D721Med (cell line): Measurements from ENCODE around the gene CSHL1.

Experiments
- DNase-seq: peaks from one replicate; pipeline ENCODE4 v3.0.0; 2011; ENCODE audit warnings: low spot score; ENCODE audit not compliant: insufficient read length
- FAIRE-seq: peaks from 2 replicates; lab custom pipeline; 2011; peaks lifted over from hg19 to GRCh38; lab: Jason Lieb, UNC
- TF ChIP-seq, protein P1 (sequence below): IDR thresholded peaks from 2 replicates; pipeline ENCODE4 v1.5.1; 2012; ENCODE audit warnings: mild to moderate bottlenecking, control low read depth; ENCODE audit not compliant: insufficient read depth; ENCODE audit errors: missing control alignments

The CSHL1 gene

DNA sequence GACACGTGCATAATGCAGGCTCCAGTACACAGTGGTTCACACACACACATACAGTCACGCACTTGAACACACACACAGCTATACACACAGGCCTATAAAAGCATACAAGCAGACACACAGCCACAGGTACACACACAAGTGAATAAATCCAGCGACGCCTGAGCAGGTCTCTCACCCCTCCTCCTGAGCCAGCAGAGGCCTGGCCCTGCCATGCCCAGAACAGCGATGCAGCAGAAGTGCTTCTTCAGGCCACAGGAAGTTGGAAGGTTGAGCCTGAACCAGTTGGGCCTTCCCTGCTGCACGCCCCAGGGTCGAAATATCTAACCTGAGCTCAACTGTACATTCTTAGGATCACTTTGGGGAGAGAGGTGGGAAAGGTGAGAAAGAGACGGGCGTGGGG lies 28.3 kb upstream of the CSHL1 start:
- TF ChIP-seq, protein P1, sequence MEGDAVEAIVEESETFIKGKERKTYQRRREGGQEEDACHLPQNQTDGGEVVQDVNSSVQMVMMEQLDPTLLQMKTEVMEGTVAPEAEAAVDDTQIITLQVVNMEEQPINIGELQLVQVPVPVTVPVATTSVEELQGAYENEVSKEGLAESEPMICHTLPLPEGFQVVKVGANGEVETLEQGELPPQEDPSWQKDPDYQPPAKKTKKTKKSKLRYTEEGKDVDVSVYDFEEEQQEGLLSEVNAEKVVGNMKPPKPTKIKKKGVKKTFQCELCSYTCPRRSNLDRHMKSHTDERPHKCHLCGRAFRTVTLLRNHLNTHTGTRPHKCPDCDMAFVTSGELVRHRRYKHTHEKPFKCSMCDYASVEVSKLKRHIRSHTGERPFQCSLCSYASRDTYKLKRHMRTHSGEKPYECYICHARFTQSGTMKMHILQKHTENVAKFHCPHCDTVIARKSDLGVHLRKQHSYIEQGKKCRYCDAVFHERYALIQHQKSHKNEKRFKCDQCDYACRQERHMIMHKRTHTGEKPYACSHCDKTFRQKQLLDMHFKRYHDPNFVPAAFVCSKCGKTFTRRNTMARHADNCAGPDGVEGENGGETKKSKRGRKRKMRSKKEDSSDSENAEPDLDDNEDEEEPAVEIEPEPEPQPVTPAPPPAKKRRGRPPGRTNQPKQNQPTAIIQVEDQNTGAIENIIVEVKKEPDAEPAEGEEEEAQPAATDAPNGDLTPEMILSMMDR, result no peak
- DNase-seq (no peak), FAIRE-seq (no peak)

DNA sequence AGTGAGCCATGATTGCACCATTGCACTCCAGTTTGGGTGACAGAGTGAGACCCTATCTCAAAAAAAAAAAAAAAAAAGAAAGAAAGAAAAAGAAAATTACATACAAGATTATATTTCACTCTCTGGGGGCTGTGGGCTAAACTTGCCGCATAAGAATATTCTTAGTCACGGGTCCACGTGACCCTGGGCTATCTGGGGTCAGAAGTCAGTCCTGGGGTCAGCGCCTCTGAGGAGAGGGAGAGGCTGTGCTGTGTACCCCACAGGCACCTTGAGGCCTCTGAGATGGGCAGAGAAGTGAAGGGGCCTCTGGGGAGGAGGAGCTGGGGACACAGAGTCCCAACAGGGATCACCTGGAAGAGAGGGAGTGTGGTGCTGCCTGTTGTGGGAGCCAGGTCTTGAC lies 26.9 kb upstream of the CSHL1 start:
- DNase-seq (no peak), FAIRE-seq (no peak)
- TF ChIP-seq, protein P1, result no peak

DNA sequence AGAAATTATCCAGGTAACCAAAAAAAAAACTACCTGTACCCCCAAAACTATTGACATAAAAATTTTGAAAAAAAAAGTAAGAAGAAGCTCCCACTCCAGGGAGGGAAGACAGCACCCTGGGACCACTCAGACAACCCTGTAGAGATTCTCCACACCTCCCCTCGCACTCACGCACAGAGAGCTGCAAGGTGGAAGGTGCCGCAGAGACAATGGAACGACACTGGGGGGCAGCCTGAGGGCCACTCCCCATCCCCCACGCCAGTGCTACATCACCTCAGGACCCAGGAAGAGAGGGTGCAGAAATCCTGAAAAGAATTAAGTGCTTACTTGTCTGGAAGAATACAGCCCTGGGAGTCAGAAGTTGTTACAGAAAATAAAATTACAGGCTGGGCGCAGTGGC lies 26.3 kb upstream of the CSHL1 start:
- no peak for DNase-seq
- FAIRE-seq, result no peak
- TF ChIP-seq, protein P1, result no peak

DNA sequence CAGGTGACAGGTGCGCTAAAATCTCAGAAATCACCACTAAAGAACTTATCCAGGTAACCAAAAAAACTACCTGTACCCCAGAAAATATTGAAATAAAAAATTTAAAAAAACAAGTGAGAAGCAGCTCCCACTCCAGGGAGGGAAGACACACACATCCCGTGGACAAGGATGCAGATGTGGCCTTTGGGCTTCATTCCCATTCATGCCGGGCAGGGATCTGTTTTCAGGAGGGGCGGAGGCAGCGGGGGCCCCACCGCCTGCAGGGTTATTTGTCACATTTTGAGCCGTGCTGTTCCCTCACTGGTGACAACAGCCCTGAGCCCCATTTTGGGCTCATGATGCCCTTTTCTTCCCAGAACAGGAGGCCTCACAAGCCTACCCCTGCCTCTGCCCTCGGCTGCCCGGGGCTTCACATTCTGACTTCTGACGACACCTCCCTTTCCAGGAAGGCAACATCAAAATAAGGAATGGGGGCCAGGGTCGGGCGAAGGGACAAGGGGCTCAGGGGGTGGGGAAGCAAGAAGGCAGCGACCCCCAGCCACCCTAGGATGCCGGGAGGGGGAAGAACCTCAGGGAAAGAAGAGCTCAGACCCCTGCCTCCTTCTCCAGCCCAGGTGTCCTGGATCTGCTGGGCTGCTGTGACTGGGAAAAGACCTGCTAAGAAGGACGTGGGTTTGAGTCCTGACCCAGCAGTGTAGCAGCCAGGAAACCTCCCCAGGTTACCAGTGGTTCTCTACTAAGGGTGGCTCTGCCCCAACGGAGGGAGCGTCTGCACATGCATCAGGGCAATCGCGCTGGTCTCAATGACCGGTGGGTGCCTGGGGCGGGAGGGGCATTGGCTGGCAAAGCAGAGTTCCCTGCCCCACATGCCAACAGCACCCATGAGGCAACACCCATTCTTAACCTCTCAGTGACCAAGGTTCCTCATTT lies 23.4 kb upstream of the CSHL1 start:
- DNase-seq (no peak), FAIRE-seq (no peak)
- TF ChIP-seq, protein P1, result no peak

DNA sequence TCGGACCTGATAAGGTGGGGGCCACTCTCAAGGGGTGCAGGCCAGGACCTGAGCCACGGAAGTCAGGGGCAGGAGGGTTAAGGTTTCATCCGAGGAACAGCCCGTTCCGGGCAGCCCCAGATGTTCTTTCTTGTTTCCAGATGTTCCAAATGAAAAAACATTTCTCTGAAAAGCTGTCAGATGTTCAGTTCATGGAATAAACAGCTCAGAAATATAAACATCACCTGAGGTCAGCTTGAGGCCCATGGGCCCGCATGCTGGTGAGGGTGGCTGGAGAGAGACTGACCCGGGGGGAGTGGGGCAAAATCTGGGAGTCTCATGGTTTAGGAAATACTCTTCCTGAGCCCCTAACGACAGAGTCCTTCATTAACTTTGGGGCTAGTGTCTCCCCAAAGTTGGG lies 22.5 kb upstream of the CSHL1 start:
- FAIRE-seq (no peak), DNase-seq (no peak)
- TF ChIP-seq, protein P1, result no peak

DNA sequence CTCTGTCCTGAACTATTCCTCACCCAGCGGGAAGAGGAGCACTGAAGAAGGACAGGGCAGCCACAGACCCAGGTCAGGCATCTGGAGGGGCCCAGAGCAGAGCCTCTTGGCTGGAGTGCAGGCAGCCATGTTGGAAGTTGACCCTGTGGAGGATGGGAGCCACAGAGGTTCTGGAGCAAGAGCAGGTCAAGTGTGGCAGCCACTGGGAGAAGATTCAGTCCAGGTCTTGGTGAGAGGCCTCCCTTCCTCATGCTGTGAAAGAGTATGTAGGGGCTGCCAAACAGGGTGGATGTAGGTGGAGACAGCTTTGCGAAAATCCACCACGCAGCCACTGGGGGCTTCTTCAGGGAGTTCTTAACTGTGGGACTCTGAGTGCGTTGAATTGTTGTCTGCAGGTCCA lies 21.7 kb upstream of the CSHL1 start:
- TF ChIP-seq, protein P1, result no peak
- FAIRE-seq, result no peak

DNA sequence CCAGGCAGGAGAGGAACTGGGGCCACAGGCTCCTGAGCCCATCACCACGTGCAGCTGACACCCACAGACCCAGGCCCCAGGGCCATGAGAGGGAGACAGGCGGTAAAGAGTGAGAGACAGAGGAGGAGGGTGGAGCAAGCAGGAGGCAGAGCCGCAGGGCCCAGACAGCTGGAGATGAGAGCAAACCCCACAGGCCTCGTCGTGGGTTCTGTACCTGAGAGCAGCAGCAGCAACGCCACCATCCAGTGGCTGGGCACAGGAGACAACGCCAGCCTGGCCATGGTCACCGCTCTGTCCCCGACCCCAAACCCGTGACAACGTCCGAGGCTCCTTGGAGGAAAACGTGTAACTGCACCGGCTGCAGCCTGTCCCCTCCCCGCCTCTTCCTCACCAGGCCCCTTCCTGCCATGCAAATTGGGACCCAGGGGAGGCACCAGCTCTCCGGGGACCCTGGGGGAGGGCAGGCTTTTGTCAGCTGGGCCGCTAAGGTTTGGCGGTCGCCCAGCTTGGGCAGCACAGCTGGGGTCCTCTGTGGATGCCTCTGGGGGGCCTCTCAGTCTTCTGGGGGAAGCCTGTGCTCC lies 21.0 kb upstream of the CSHL1 start, which contains the start of gene CD79B:
Gene CD79B, minus strand, starts transcription at position 351 of the 581 bp plus-strand sequence. Its CDS starts 70 bp downstream, at position 281.
- TF ChIP-seq, protein P1, result no peak
- FAIRE-seq (no peak), DNase-seq (no peak)

More for the DNA sequence above, 21.7 kb upstream of the CSHL1 start:
- no peak for DNase-seq
